Posterior vena cava (tissue), 2 donors: ENCODE results near the gene PCSK6. TPM values are rescaled to one million over a fixed set of nuclear protein-coding genes. Genes with fewer than 3 reads are reported as not detected.

Source experiments
- DNase-seq: peaks from one replicate; pipeline ENCODE4 v3.0.0-alpha.2; 2020; ENCODE audit warnings: low spot score
- intact Hi-C, 2 donors: fragments of 100-400 bp; cut with DNase I; formaldehyde crosslinking; loops; one replicate each; pipeline versions ENCODE4 v1.14.1 to v1.14.2; 2022 to 2023
- total RNA-seq, 2 donors: library from RNA; stranded (reverse); fragmentation: NEBNext Ultra II Directional; extraction: Animal tissue kit (Norgen Biotek cat#: 25700); gene quantifications; one replicate each; pipeline ENCODE4 v1.2.1, GENCODE V29; 2021
- donor health status: DM: yes; HTN: yes; CAD: no.
- donor health status: DM: yes; HTN: yes; CAD: no.

PCSK6 gene
- total RNA-seq, 2 donors from 2014 or later, result 9.2 to 9.8 TPM

GRCh38 chr15:101526442-101526841, 36.9 kb upstream of the PCSK6 start:
- intact Hi-C loops, result no loop called here
- DNase-seq, result no peak

GRCh38 chr15:101526021-101526420, 36.5 kb upstream of the PCSK6 start:
- DNase-seq, result no peak
- intact Hi-C loops, result no loop called here

- no peak for DNase-seq
- intact Hi-C loops, result no loop called here
Observed at GRCh38 chr15:101525087-101525669, 35.7 kb upstream of the PCSK6 start.

DNA sequence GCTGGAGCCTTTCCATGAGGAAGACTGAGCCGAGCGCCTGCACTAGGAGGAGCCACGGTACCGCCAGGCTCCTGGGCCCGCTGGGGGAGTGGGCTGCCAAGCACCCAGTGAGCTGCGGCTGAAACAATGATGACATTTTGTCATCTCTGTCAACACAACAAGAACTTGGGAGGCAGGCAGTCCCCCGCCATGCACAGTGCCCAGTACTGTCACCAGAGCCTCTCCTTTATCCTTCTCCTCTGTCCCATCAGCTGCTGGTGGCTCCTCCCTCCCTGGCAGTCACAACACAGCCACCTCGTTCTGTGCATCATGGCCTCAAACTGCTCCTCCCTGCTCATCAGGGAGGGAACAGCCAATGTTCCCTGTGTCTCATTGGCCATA, 34.0 kb upstream of the PCSK6 start:
- intact Hi-C loops, result no loop called here
- no peak for DNase-seq

DNA sequence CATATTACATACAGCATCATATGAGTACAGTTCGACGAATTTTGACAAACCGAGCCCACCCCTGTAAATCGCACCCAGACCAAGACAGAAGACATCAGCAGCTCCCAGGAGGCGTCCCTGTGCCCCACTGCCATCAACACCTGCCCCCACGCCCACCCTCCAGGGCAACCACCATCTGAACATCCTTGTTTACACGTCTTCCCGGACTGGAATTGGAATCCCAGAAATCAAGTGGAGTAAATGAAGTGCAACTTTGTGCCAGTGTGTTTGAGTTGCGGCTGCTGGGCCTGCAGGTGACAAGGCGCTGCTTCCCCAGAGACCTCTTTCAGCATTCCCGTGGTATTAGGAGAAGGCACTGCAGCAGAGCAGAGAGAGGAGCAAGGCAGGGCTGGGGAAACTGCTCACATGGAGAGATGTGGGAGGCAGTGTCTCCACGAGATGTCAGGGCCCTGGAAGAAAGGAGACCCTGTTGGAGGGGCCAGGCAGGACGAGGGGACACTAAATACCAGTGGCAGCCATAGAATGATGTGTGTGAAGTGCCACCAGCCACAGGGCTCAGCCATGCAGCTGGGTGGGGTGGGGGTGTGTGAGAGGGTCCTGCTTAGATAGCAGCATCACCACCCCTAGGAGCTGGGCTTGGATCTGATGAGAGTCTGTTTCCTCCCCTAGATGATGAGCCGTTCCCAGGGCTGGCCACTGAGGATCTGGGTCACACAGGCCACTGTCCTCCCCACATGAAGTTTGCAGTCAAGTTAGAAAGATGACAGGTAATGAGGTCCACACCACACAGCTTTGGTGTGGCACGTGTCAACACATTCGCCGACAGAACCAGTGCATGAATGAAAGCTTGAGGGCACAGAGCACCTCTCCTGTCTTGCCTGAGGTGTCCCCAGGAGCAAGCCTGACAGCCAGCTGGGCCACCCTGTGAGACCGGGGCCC, 33.4 kb upstream of the PCSK6 start:
- intact Hi-C loops, result no loop called here
- no peak for DNase-seq

DNA sequence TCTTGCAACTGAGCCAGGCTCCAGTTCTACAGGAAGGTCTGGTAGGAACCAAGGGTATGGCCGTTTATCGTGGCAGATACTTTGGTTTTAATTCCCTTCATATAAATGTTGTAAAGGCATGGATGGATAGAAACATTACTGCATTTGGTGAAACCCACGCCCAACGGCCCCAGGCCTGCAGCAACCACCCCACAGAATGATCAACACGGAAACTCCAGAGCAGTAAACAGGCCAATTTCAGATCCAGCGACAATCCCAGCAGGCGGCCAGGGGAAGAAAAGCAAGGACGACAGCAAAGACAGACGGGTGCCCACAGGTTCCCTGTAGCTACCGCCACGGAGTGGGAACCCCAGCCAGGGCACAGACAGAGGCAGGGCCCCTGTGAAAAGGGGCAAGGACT, 32.6 kb upstream of the PCSK6 start:
- intact Hi-C loops, result no loop called here

DNA sequence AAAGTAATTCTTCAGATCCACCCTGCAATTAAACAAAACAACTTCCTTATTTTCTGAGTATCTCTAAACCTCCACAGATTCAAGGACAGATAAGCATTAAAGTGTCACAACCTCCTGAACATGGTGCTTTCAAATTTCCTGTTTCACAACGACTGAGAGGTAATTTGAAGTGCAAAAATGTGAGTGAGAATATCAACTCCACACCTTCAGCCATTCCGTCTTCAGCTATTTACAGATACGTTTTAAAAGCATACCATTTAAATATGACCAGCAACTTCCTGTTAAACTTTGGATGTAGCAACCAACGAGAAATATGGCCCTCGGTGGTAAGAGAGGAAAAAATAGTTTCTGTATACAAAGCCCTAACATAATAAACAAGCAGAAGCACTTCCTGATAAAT, 32.1 kb upstream of the PCSK6 start:
- intact Hi-C loops, result no loop called here
- no peak for DNase-seq

More for the DNA sequence above, 32.6 kb upstream of the PCSK6 start:
- no peak for DNase-seq

GRCh38 chr15:101521069-101521468, 31.6 kb upstream of the PCSK6 start:
- DNase-seq, result no peak

GRCh38 chr15:101520395-101520794, 30.9 kb upstream of the PCSK6 start:
- intact Hi-C loops, result no loop called here
- DNase-seq, result no peak

More at GRCh38 chr15:101521069-101521468, 31.6 kb upstream of the PCSK6 start:
- intact Hi-C loops, result no loop called here

DNA sequence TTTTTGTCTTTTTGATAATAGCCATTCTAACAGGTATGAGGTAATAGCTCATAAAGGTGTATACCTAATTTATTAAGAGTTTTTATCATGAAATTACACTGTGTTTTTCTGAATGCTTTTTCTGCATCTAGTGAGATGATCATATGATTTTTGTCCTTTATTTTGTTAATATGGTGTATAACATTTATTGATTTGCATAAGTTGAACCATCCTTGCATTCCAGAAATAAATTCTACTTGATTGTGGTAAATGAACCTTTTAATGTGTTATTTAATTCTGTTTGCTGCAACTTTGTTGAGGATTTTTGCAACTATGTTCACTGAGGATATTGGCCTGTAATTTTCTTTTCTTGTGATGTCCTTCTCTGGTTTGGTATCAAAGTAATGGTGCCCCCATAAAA, 28.0 kb upstream of the PCSK6 start:
- intact Hi-C loops, result no loop called here
- no peak for DNase-seq

GRCh38 chr15:101514318-101514717, 24.8 kb upstream of the PCSK6 start:
- intact Hi-C loops, result no loop called here
- no peak for DNase-seq

DNA sequence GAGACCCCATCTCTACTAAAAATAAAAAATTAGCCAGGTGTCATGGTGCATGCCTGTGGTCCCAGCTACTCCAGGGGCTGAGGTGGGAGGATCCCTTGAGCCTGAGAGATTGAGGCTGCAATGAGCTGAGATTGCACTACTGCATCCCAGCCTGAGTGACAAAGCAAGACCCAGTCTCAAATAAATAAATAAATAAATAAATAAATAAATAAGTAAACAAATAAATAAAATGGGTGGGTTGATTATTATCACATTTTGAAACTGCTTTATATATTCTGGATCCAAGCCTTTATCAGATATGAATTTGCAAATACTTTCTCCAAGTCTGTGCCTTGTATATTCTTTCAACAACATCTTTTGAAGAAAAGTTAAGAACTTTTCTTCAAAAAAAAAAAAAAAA, 22.2 kb upstream of the PCSK6 start:
- intact Hi-C loops, result no loop called here
- no peak for DNase-seq

- intact Hi-C loops, result no loop called here
- DNase-seq, result no peak
Observed at GRCh38 chr15:101510212-101511197, 21.0 kb upstream of the PCSK6 start.

- intact Hi-C loops, result loop anchor here in 1 of 2 donors (10.0 kb wide), 1 partner anchor 126 kb away; no protein-coding TSS in a partner anchor
- DNase-seq, result no peak
Observed at GRCh38 chr15:101509279-101509678, 19.8 kb upstream of the PCSK6 start.

DNA sequence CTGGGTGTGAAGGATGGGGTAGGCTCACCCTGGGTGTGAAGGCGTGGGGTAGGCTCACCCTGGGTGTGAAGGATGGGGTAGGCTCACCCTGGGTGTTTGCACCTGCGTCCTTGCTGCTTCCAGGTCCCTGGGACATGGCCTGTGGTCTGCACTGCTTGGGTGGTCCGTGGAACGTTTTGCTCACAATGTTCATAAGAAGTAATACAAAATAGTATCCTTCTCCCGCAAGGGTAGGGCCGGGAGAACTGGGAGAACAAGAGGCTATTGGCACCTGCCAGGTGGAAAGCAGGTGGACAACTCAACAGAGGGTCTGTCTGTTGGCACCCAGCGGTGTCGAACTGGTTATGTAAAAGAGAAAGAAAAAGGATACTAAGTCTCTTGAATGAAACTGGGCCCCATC, 17.0 kb upstream of the PCSK6 start:
- intact Hi-C loops, result loop anchor here in 1 of 2 donors (10.0 kb wide), 1 partner anchor 128 kb away; no protein-coding TSS in a partner anchor
- no peak for DNase-seq

GRCh38 chr15:101505610-101506337, 16.3 kb upstream of the PCSK6 start:
- intact Hi-C loops, result loop anchor here in 1 of 2 donors (10.0 kb wide), 1 partner anchor 129 kb away; no protein-coding TSS in a partner anchor
- DNase-seq, result no peak

DNA sequence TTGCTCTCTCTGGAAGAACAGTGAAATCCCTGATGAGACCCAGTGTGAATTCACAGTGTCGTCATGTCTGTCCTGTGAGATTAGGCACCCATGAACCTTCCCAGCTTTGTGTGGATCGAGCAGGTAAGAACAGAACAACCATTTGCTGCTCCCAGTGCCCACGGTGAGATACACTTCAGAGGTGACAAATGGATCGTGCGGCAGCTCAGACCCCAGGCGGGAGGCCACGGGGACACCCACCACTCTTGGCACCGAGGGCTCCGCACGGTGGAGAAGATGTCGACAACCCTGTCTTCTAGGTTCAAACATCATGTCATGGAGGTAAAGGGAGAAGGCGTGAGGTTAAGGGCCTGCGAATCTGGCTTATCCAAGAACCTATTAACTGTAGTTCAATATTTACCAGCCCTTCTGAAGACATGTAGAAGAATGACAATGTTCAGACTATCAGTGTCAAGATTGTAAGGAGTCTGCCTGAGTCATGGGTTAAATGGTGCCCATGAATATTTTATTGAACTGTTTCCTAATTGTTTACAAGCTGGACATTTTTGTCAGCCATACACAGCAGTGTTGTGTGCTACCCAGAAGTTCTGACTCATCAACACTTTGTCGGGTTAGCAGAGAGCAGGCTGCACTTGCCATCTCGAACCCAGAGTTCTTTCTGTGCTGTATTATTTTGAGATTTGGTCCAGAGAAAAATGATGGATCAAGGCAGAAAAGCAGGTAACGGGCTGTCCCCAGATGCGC, 15.5 kb upstream of the PCSK6 start:
- DNase-seq, result no peak
- intact Hi-C loops, result loop anchor here in 1 of 2 donors (10.0 kb wide), 1 partner anchor 130 kb away; no protein-coding TSS in a partner anchor

DNA sequence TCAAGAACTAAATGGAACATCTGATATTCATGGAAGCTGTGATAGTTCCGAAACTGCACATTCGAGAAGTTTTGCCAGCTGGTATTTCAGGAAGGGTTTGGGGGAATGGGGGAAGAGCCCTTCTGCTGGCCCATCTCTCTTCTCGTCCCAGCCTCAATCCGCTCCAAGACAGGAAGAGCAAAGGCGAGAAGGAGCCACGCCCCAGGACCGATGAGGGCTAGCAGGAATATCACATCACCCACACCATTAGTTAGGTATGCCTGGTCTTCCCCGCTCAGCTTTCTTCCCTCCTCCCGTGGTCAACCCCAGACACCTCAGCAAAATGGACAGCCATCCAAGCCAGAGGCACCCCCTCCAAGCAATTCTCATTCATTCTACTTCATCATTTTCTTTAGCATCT, 14.9 kb upstream of the PCSK6 start:
- DNase-seq, result no peak
- intact Hi-C loops, result loop anchor here in 1 of 2 donors (10.0 kb wide), 1 partner anchor 130 kb away; no protein-coding TSS in a partner anchor
